HG03469 (cell line): ENCODE measurements around the gene DLG5.

Experiments
- ATAC-seq: cut with Tn5 transposase; IDR thresholded peaks from one replicate; pipeline ENCODE4 v1.9.1; 2021; ENCODE audit warnings: mild to moderate bottlenecking, moderate library complexity, moderate number of reproducible peaks; ENCODE audit not compliant: unreplicated experiment

DLG5 gene

GRCh38 chr10:77828377-77828776 is 98.2 kb downstream of the DLG5 start:
- no peak for ATAC-seq

- ATAC-seq: no peak
Measured at GRCh38 chr10:77827366-77827765, 99.2 kb downstream of the DLG5 start.

- no peak for ATAC-seq
Measured at GRCh38 chr10:77825965-77826364, 100.6 kb downstream of the DLG5 start.

- ATAC-seq: no peak
Measured at GRCh38 chr10:77824908-77825307, 101.6 kb downstream of the DLG5 start.

GRCh38 chr10:77823811-77824542 is 102.6 kb downstream of the DLG5 start:
- ATAC-seq: no peak

- no peak for ATAC-seq
Measured at GRCh38 chr10:77821551-77821950, 105.0 kb downstream of the DLG5 start.

- ATAC-seq: no peak
Measured at GRCh38 chr10:77821036-77821435, 105.5 kb downstream of the DLG5 start.

GRCh38 chr10:77820349-77820748 is 106.2 kb downstream of the DLG5 start:
- no peak for ATAC-seq

GRCh38 chr10:77819210-77820112 is 107.1 kb downstream of the DLG5 start:
- no peak for ATAC-seq

GRCh38 chr10:77818378-77818777 is 108.2 kb downstream of the DLG5 start:
- no peak for ATAC-seq

GRCh38 chr10:77817541-77817940 is 109.0 kb downstream of the DLG5 start:
- ATAC-seq: no peak

- no peak for ATAC-seq
Measured at GRCh38 chr10:77816311-77816710, 110.2 kb downstream of the DLG5 start.

- ATAC-seq: no peak
Measured at GRCh38 chr10:77812741-77813140, 113.8 kb downstream of the DLG5 start.

- ATAC-seq: no peak
Measured at GRCh38 chr10:77811831-77812430, 114.6 kb downstream of the DLG5 start.

GRCh38 chr10:77810446-77811335 is 115.9 kb downstream of the DLG5 start:
- ATAC-seq: no peak

- ATAC-seq: no peak
Measured at GRCh38 chr10:77809336-77809735, 117.2 kb downstream of the DLG5 start.

- no peak for ATAC-seq
Measured at GRCh38 chr10:77807706-77808105, 118.8 kb downstream of the DLG5 start.

- ATAC-seq: no peak
Measured at GRCh38 chr10:77806511-77807157, 119.9 kb downstream of the DLG5 start.

- ATAC-seq: no peak
Measured at GRCh38 chr10:77805676-77806075, 120.9 kb downstream of the DLG5 start.

GRCh38 chr10:77804371-77804770 is 122.2 kb downstream of the DLG5 start:
- no peak for ATAC-seq
